Measurements from ENCODE around the gene ERP29.
"Not testable (repeated sequence)": the region's sequence is repeated elsewhere in the genome, so short reads cannot be mapped to it uniquely, and the experiment has no call there.

The ERP29 gene

DNA sequence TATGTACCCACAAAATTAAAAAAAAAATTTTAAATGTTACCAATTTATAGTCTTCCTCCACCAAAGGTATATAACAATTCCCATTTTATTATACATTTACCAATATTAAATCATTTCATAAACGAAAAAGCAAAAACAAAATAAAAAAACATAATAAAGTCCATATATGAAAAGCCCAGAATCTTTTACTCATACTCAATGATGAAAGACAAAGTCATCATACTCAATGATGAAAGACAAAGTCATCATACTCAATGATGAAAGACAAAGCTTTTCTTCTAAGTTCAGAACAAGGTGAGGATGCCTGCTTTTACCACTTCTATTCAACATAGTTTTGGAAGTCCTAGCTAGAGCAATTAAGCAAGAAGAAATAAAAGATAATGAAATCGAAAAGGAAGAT lies 28.4 kb upstream of the ERP29 start:
- no peak for ATAC-seq (ENCODE audit: low read depth)
- Histone ChIP-seq H3K36me3 (ENCODE audit: low read depth) (no peaks in the 10 kb centered on the region), H3K27me3 (ENCODE audit: insufficient read depth, poor library complexity, severe bottlenecking) (no peaks in the 10 kb centered on the region), H3K4me1 (ENCODE audit: insufficient read depth, poor library complexity, severe bottlenecking) (peaks cover 4% of the 10 kb centered on the region), H3K9me3 (ENCODE audit: severe bottlenecking) (no peaks in the 10 kb centered on the region), H3K4me3 (ENCODE audit: severe bottlenecking) (no peak overlapping the region), H3K27ac (ENCODE audit: poor library complexity, severe bottlenecking) (no peak overlapping the region)
- no peak for DNase-seq (ENCODE audit: low spot score)
- TF ChIP-seq, protein P1, sequence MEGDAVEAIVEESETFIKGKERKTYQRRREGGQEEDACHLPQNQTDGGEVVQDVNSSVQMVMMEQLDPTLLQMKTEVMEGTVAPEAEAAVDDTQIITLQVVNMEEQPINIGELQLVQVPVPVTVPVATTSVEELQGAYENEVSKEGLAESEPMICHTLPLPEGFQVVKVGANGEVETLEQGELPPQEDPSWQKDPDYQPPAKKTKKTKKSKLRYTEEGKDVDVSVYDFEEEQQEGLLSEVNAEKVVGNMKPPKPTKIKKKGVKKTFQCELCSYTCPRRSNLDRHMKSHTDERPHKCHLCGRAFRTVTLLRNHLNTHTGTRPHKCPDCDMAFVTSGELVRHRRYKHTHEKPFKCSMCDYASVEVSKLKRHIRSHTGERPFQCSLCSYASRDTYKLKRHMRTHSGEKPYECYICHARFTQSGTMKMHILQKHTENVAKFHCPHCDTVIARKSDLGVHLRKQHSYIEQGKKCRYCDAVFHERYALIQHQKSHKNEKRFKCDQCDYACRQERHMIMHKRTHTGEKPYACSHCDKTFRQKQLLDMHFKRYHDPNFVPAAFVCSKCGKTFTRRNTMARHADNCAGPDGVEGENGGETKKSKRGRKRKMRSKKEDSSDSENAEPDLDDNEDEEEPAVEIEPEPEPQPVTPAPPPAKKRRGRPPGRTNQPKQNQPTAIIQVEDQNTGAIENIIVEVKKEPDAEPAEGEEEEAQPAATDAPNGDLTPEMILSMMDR (IDR thresholded peaks at IDR 0.05; ENCODE audit: poor library complexity, severe bottlenecking) = no peak

DNA sequence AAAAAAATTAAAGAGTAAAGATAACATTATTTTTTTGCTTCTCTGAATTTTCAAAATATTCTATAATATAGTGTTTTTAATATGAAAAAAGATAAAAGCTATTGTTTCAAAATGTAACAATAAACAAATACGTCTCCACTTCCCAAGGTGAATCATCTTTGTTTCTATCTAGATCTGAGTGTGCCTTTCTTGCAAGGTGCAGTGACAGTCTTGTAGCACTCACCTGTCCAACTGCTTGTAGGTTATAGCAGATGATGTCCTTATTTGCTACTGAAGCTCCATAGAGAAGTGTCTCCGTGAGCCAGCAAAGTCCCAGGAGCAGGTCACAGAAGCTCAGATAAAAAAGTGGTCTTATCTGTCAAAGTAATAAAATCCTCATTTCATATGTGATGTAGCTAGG lies 21.7 kb upstream of the ERP29 start:
- Histone ChIP-seq H3K36me3 (ENCODE audit: low read depth) (no peaks in the 10 kb centered on the region), H3K9me3 (ENCODE audit: severe bottlenecking) (no peaks in the 10 kb centered on the region), H3K27me3 (ENCODE audit: insufficient read depth, poor library complexity, severe bottlenecking) (no peaks in the 10 kb centered on the region), H3K4me1 (ENCODE audit: insufficient read depth, poor library complexity, severe bottlenecking) (no peaks in the 10 kb centered on the region), H3K4me3 (ENCODE audit: severe bottlenecking) (no peak overlapping the region), H3K27ac (ENCODE audit: poor library complexity, severe bottlenecking) (no peak overlapping the region)
- no peak for DNase-seq (ENCODE audit: low spot score)
- TF ChIP-seq, protein P1 (IDR thresholded peaks at IDR 0.05; ENCODE audit: poor library complexity, severe bottlenecking) = no peak
- no peak for ATAC-seq (ENCODE audit: low read depth)

DNA sequence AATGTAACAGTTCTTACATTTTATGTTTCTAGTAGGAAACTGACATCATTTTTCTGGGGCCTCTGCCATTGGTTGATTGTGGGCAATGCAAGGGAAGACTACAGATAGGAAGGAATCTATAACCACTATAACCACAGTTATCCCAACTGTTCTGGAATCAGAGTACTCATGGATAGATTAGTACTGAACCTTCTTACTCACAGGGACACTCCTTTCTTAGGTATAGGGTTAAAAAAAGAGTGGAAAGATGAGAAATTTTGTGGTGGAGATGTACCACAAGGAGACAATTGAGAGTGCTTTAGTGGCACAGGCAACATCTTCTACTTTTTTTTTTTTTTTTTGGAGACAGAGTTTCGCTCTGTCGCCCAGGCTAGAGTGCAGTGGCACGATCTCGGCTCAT lies 21.3 kb upstream of the ERP29 start:
- no peak; the same call in 2 of the 3 replicates for ATAC-seq (ENCODE audit: low read depth)
- no peaks in the 10 kb centered on the region for H3K4me1 ChIP-seq (ENCODE audit: insufficient read depth, poor library complexity, severe bottlenecking)
- TF ChIP-seq, protein P1 (IDR thresholded peaks at IDR 0.05; ENCODE audit: poor library complexity, severe bottlenecking) = no peak

GRCh38 chr12:111992464-111992863 lies 20.8 kb upstream of the ERP29 start:
- Histone ChIP-seq H3K4me1 (ENCODE audit: insufficient read depth, poor library complexity, severe bottlenecking) (no peaks in the 10 kb centered on the region), H3K36me3 (ENCODE audit: low read depth) (no peaks in the 10 kb centered on the region), H3K9me3 (ENCODE audit: severe bottlenecking) (no peaks in the 10 kb centered on the region), H3K4me3 (ENCODE audit: severe bottlenecking) (no peak overlapping the region), H3K27me3 (ENCODE audit: insufficient read depth, poor library complexity, severe bottlenecking) (no peaks in the 10 kb centered on the region), H3K27ac (ENCODE audit: poor library complexity, severe bottlenecking) (no peak overlapping the region)
- TF ChIP-seq, protein P1 (IDR thresholded peaks at IDR 0.05; ENCODE audit: poor library complexity, severe bottlenecking) = no peak
- ATAC-seq (ENCODE audit: low read depth) (no peak), DNase-seq (ENCODE audit: low spot score) (no peak)

More for the DNA sequence above, 21.3 kb upstream of the ERP29 start:
- Histone ChIP-seq H3K27ac (ENCODE audit: poor library complexity, severe bottlenecking) (no peak overlapping the region), H3K9me3 (ENCODE audit: severe bottlenecking) (no peaks in the 10 kb centered on the region), H3K36me3 (ENCODE audit: low read depth) (no peaks in the 10 kb centered on the region), H3K4me3 (ENCODE audit: severe bottlenecking) (no peak overlapping the region), H3K27me3 (ENCODE audit: insufficient read depth, poor library complexity, severe bottlenecking) (no peaks in the 10 kb centered on the region)
- DNase-seq (ENCODE audit: low spot score) = no peak

- Histone ChIP-seq H3K4me3 (ENCODE audit: severe bottlenecking) (no peak overlapping the region), H3K9me3 (ENCODE audit: severe bottlenecking) (no peaks in the 10 kb centered on the region), H3K27ac (ENCODE audit: poor library complexity, severe bottlenecking) (no peak overlapping the region), H3K27me3 (ENCODE audit: insufficient read depth, poor library complexity, severe bottlenecking) (no peaks in the 10 kb centered on the region), H3K36me3 (ENCODE audit: low read depth) (no peaks in the 10 kb centered on the region), H3K4me1 (ENCODE audit: insufficient read depth, poor library complexity, severe bottlenecking) (no peaks in the 10 kb centered on the region)
- no peak for DNase-seq (ENCODE audit: low spot score)
- TF ChIP-seq, protein P1 (IDR thresholded peaks at IDR 0.05; ENCODE audit: poor library complexity, severe bottlenecking) = no peak
- ATAC-seq (ENCODE audit: low read depth) = no peak
Observed at GRCh38 chr12:111993292-111994150, 19.7 kb upstream of the ERP29 start.

DNA sequence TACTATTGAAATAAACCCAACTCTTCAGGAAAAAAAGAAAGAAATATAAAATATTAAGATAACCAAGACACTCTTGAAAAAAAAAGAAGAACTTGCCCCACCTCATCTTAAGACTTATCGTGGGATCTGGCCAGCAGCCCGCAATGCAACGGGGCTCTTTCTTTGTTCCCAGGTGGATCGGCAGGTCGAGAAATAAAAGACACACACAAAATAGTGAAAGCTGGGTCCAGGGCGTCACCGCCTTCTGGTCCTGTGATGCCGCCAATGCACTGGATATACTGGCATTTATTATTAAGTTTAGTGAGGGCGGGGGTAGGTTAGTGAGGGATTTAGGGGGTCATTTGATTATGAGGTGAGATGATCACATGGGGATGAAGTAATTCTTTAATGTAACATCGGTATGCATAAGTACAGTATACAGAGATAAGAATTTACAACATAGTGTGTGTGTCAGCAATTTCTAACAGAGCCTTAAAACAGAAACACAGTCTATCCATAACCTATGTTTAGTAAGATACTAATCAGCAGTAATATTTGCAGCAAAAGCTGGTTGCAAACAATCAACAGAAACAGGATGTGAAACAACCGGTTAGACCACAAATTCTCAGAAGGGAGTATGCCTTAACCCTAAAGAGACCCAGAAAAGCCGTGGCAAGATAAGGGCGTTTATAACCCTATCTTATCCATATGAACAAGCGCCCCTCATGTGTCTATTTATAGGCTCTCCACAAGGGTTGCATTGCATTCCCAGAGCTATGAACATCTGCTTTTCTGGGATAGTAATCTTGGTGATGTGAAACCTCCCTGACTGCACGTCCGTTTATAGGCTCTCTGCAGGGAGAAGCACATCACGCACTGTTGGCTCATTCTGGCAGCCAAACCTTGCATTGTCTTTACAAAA lies 18.8 kb upstream of the ERP29 start:
- not testable (repeated sequence) for ATAC-seq (ENCODE audit: low read depth); DNase-seq (ENCODE audit: low spot score); H3K4me1 ChIP-seq (ENCODE audit: insufficient read depth, poor library complexity, severe bottlenecking)

More for the DNA sequence above, 18.8 kb upstream of the ERP29 start:
- H3K27me3 ChIP-seq (ENCODE audit: insufficient read depth, poor library complexity, severe bottlenecking); H3K9me3 ChIP-seq (ENCODE audit: severe bottlenecking); H3K27ac ChIP-seq (ENCODE audit: poor library complexity, severe bottlenecking); H3K4me3 ChIP-seq (ENCODE audit: severe bottlenecking); H3K36me3 ChIP-seq (ENCODE audit: low read depth): not testable (repeated sequence)
